HepG2 (cell line): ENCODE data around the gene CKS1B. TPM values are rescaled to one million over a fixed set of nuclear protein-coding genes. Genes with fewer than 3 reads are reported as not detected.
A peak's percentile ranks its signal among the peaks of the same experiment; 100 is the strongest.

Source experiments
- FLYWCH1 ChIP-seq: sonication (generic); formaldehyde crosslinking; IDR thresholded peaks from 2 replicates; pipeline ENCODE4 v1.8.1; 2023; ENCODE audit warnings: mild to moderate bottlenecking, missing genetic modification reagents
- FOXA1 ChIP-seq, 2 experiments: fragments of 450-650 bp in 1 of 2; sonication (generic) in 1 of 2; formaldehyde crosslinking in 1 of 2; IDR thresholded peaks; 2 replicates each; pipeline versions ENCODE4 v1.4.0 to v1.6.1; 2016 to 2020; ENCODE audit warnings: missing genetic modification reagents in 1 of 2
- JDP2 ChIP-seq: sonication (generic); formaldehyde crosslinking; IDR thresholded peaks from 2 replicates; pipeline ENCODE4 v1.8.1; 2022; ENCODE audit warnings: missing genetic modification reagents, borderline replicate concordance
- KAT8 ChIP-seq: IDR thresholded peaks from 2 replicates; pipeline ENCODE4 v1.6.1; 2016; ENCODE audit warnings: missing genetic modification reagents, missing compliant biosample characterization
- MXD4 ChIP-seq: IDR thresholded peaks from 2 replicates; pipeline ENCODE4 v1.6.1; 2016; ENCODE audit warnings: mild to moderate bottlenecking, missing biosample characterization, missing genetic modification reagents
- POLR2AphosphoS5 ChIP-seq: IDR thresholded peaks from 2 replicates; pipeline ENCODE4 v1.6.1; 2012; ENCODE audit warnings: low read depth, low read length
- RAD21 ChIP-seq: fragments of 450-650 bp; formaldehyde crosslinking; IDR thresholded peaks from 2 replicates; pipeline ENCODE4 v1.5.0; 2020; ENCODE audit warnings: mild to moderate bottlenecking
- RBFOX2 ChIP-seq: fragments of 200-400 bp; formaldehyde crosslinking; IDR thresholded peaks from 2 replicates; pipeline ENCODE4 v1.6.1; 2017; ENCODE audit warnings: low read depth, mild to moderate bottlenecking, low read length
- ZBTB7B ChIP-seq: sonication (generic); formaldehyde crosslinking; IDR thresholded peaks from 2 replicates; pipeline ENCODE4 v1.4.0; 2020; ENCODE audit warnings: missing genetic modification reagents
- ZNF124 ChIP-seq: sonication (generic); formaldehyde crosslinking; IDR thresholded peaks from 2 replicates; pipeline ENCODE4 v1.4.0; 2020; ENCODE audit warnings: missing genetic modification reagents
- ZNF225 ChIP-seq: sonication (generic); formaldehyde crosslinking; IDR thresholded peaks from 2 replicates; pipeline ENCODE4 v1.4.0; 2020; ENCODE audit warnings: mild to moderate bottlenecking, missing genetic modification reagents
- ZNF432 ChIP-seq: sonication (generic); formaldehyde crosslinking; IDR thresholded peaks from 2 replicates; pipeline ENCODE4 v1.5.0; 2020; ENCODE audit warnings: missing genetic modification reagents, mild to moderate bottlenecking, borderline replicate concordance
- ZNF616 ChIP-seq: sonication (generic); formaldehyde crosslinking; IDR thresholded peaks from 2 replicates; pipeline ENCODE4 v1.5.0; 2020; ENCODE audit warnings: low read depth, mild to moderate bottlenecking, missing genetic modification reagents
- polyA plus RNA-seq, 8 experiments: library from polyadenylated mRNA; depleted of rRNA in 3 of 8; stranded (reverse) in 7 of 8; unstranded in 1 of 8; fragments of >200 nt; fragmentation: Illumina TruSeq in 4 of 8; extraction: Trizol in 4 of 8; gene quantifications; 2 replicates each; pipeline versions ENCODE4 v1.2.1 to v1.2.3, GENCODE V29; 2011 to 2016; ENCODE audit warnings: low read depth in 4 of 8, missing spikeins in 1 of 8, mixed read lengths in 1 of 8; ENCODE audit not compliant: insufficient read depth in 1 of 8
- total RNA-seq, 5 experiments: library from RNA; depleted of rRNA; stranded (reverse); fragments of >200 nt; fragmentation: Illumina TruSeq; extraction: Trizol; gene quantifications; 2 replicates each; pipeline ENCODE4 v1.2.3, GENCODE V29; 2016; ENCODE audit warnings: low read depth in 1 of 5
- TF ChIP-seq, protein P1 (sequence below): sonication (generic); formaldehyde crosslinking; IDR thresholded peaks from 2 replicates; pipeline ENCODE4 v1.5.0; 2020; ENCODE audit warnings: missing genetic modification reagents, mild to moderate bottlenecking, borderline replicate concordance
- TF ChIP-seq, protein P2 (sequence below): IDR thresholded peaks from 2 replicates; pipeline ENCODE4 v1.6.1; 2012; ENCODE audit warnings: low read length, improper control_type of control experiment
- TF ChIP-seq, protein P3 (sequence below): sonication (generic); formaldehyde crosslinking; conservative IDR thresholded peaks from 2 replicates; pipeline ENCODE4 v1.8.0; 2022; ENCODE audit warnings: low read depth, missing genetic modification reagents
- TF ChIP-seq, protein P4 (sequence below): sonication (generic); formaldehyde crosslinking; IDR thresholded peaks from 2 replicates; pipeline ENCODE4 v1.4.0; 2020; ENCODE audit warnings: missing genetic modification reagents, mild to moderate bottlenecking, borderline replicate concordance
- TF ChIP-seq, protein P5 (sequence below): sonication (generic); formaldehyde crosslinking; conservative IDR thresholded peaks from 2 replicates; pipeline ENCODE4 v1.8.0; 2022; ENCODE audit warnings: mild to moderate bottlenecking, moderate library complexity, missing genetic modification reagents

The CKS1B gene
- total and polyA plus RNA-seq, 2 of the 13 experiments (the other 11 are each of a cell fraction or from before 2014, with no cell fraction given), result 217 to 222 TPM

DNA sequence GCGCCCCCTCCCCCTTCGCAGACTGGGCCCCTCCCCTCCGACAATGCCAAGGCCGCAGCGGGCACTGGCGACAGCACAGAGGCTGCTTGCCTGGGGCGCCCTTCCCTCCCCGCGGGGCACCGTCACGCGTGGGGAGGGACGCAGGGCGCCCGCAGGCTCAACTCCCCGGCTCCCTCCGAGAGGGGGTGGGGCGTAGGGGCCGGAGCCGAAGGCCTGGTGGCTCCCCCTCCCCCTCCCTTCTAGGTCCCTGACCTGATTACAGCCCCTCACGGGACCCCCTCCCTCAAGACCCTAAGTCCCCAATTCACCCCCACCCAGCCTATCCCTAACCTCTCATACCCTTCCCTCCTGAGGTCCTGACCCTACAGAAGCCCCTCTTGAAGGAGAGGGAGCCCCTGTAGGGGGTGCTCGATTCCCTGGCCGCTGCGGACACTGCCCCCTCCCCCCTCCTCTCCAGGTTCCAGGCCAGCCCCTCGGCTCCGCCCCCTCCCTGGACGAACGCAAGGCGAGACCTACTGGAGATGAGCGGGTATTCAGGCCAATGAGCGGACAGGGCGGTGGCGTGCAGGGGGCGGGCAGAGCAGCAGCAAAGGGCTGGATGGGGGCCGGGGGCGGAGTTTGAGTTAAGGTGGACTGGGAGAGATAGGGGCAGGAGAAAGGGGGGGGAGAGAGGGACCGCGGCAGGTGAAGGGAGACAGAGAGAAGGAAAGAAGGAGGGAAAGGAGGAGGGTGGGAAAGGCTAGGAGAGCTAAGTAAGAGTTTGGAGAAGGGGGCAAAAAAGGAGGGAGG, 27.4 kb downstream of the CKS1B start (continued):
- TF ChIP-seq ZNF225 (CRISPR knock-in tag) (no peak), FLYWCH1 (CRISPR knock-in tag) (no peak), FOXA1 (IDR thresholded peaks at IDR 0.05) (no peak), FOXA1 (CRISPR knock-in tag; IDR thresholded peaks at IDR 0.05) (no peak), POLR2AphosphoS5 (peak; percentile 64; the same call in 1 of the 2 replicates), ZNF124 (CRISPR knock-in tag) (no peak), JDP2 (CRISPR knock-in tag) (no peak), ZNF432 (CRISPR knock-in tag) (no peak), KAT8 (CRISPR knock-in tag) (no peak), MXD4 (CRISPR knock-in tag) (no peak), RBFOX2 (peak; percentile 77; the same call in 1 of the 2 replicates), ZNF616 (CRISPR knock-in tag) (no peak), ZBTB7B (CRISPR knock-in tag) (no peak), RAD21 (CRISPR knock-in tag) (no peak)
- TF ChIP-seq, protein P1, sequence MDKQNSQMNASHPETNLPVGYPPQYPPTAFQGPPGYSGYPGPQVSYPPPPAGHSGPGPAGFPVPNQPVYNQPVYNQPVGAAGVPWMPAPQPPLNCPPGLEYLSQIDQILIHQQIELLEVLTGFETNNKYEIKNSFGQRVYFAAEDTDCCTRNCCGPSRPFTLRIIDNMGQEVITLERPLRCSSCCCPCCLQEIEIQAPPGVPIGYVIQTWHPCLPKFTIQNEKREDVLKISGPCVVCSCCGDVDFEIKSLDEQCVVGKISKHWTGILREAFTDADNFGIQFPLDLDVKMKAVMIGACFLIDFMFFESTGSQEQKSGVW (CRISPR knock-in tag), result no peak
- TF ChIP-seq, protein P2, sequence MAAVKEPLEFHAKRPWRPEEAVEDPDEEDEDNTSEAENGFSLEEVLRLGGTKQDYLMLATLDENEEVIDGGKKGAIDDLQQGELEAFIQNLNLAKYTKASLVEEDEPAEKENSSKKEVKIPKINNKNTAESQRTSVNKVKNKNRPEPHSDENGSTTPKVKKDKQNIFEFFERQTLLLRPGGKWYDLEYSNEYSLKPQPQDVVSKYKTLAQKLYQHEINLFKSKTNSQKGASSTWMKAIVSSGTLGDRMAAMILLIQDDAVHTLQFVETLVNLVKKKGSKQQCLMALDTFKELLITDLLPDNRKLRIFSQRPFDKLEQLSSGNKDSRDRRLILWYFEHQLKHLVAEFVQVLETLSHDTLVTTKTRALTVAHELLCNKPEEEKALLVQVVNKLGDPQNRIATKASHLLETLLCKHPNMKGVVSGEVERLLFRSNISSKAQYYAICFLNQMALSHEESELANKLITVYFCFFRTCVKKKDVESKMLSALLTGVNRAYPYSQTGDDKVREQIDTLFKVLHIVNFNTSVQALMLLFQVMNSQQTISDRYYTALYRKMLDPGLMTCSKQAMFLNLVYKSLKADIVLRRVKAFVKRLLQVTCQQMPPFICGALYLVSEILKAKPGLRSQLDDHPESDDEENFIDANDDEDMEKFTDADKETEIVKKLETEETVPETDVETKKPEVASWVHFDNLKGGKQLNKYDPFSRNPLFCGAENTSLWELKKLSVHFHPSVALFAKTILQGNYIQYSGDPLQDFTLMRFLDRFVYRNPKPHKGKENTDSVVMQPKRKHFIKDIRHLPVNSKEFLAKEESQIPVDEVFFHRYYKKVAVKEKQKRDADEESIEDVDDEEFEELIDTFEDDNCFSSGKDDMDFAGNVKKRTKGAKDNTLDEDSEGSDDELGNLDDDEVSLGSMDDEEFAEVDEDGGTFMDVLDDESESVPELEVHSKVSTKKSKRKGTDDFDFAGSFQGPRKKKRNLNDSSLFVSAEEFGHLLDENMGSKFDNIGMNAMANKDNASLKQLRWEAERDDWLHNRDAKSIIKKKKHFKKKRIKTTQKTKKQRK, result no peak
- TF ChIP-seq, protein P3, sequence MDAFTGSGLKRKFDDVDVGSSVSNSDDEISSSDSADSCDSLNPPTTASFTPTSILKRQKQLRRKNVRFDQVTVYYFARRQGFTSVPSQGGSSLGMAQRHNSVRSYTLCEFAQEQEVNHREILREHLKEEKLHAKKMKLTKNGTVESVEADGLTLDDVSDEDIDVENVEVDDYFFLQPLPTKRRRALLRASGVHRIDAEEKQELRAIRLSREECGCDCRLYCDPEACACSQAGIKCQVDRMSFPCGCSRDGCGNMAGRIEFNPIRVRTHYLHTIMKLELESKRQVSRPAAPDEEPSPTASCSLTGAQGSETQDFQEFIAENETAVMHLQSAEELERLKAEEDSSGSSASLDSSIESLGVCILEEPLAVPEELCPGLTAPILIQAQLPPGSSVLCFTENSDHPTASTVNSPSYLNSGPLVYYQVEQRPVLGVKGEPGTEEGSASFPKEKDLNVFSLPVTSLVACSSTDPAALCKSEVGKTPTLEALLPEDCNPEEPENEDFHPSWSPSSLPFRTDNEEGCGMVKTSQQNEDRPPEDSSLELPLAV (CRISPR knock-in tag), result no peak
- TF ChIP-seq, protein P4, sequence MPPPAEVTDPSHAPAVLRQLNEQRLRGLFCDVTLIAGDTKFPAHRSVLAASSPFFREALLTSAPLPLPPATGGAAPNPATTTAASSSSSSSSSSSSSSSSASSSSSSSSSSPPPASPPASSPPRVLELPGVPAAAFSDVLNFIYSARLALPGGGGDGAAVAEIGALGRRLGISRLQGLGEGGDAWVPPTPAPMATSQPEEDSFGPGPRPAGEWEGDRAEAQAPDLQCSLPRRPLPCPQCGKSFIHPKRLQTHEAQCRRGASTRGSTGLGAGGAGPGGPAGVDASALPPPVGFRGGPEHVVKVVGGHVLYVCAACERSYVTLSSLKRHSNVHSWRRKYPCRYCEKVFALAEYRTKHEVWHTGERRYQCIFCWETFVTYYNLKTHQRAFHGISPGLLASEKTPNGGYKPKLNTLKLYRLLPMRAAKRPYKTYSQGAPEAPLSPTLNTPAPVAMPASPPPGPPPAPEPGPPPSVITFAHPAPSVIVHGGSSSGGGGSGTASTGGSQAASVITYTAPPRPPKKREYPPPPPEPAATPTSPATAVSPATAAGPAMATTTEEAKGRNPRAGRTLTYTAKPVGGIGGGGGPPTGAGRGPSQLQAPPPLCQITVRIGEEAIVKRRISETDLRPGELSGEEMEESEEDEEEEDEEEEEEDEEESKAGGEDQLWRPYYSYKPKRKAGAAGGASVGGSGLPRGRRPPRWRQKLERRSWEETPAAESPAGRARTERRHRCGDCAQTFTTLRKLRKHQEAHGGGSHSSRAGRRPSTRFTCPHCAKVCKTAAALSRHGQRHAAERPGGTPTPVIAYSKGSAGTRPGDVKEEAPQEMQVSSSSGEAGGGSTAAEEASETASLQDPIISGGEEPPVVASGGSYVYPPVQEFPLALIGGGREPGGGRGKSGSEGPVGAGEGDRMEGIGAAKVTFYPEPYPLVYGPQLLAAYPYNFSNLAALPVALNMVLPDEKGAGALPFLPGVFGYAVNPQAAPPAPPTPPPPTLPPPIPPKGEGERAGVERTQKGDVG, result no peak
- TF ChIP-seq, protein P5, sequence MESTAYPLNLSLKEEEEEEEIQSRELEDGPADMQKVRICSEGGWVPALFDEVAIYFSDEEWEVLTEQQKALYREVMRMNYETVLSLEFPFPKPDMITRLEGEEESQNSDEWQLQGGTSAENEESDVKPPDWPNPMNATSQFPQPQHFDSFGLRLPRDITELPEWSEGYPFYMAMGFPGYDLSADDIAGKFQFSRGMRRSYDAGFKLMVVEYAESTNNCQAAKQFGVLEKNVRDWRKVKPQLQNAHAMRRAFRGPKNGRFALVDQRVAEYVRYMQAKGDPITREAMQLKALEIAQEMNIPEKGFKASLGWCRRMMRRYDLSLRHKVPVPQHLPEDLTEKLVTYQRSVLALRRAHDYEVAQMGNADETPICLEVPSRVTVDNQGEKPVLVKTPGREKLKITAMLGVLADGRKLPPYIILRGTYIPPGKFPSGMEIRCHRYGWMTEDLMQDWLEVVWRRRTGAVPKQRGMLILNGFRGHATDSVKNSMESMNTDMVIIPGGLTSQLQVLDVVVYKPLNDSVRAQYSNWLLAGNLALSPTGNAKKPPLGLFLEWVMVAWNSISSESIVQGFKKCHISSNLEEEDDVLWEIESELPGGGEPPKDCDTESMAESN, result no peak
